HEK293 (cell line): ENCODE measurements around the gene SPOCK3.

Source experiments
- BCL6B ChIP-seq: fragments of 450-650 bp; formaldehyde crosslinking; IDR thresholded peaks from 2 replicates; pipeline ENCODE4 v1.5.1; 2017; ENCODE audit warnings: missing biosample characterization, missing genetic modification characterization
- CTCF ChIP-seq: fragments of 450-650 bp; formaldehyde crosslinking; IDR thresholded peaks from 2 replicates; pipeline ENCODE4 v1.5.1; 2016; ENCODE audit warnings: missing biosample characterization, missing genetic modification characterization
- ELK4 ChIP-seq: IDR thresholded peaks from 2 replicates; pipeline ENCODE4 v1.6.1; 2011; ENCODE audit warnings: mild to moderate bottlenecking, low read depth, low read length, borderline replicate concordance
- MEIS1 ChIP-seq: sonication (generic); formaldehyde crosslinking; IDR thresholded peaks from 2 replicates; pipeline ENCODE4 v1.8.1; 2022; ENCODE audit warnings: missing genetic modification reagents, mild to moderate bottlenecking, borderline replicate concordance
- PATZ1 ChIP-seq: fragments of 450-650 bp; formaldehyde crosslinking; IDR thresholded peaks from 2 replicates; pipeline ENCODE4 v1.5.1; 2016; ENCODE audit warnings: missing biosample characterization, missing genetic modification characterization
- SETDB1 ChIP-seq: IDR thresholded peaks from one replicate; pipeline ENCODE4 v1.6.1; 2017; ENCODE audit warnings: mild to moderate bottlenecking, low read length, moderate library complexity, mixed read lengths; ENCODE audit not compliant: insufficient read length
- SP2 ChIP-seq: fragments of 450-650 bp; formaldehyde crosslinking; IDR thresholded peaks from 2 replicates; pipeline ENCODE4 v1.5.1; 2016; ENCODE audit warnings: missing biosample characterization, missing genetic modification characterization
- TRIM28 ChIP-seq: IDR thresholded peaks from 2 replicates; pipeline ENCODE4 v1.6.1; 2011; ENCODE audit warnings: low read length, control low read depth, borderline replicate concordance
- YY1 ChIP-seq: fragments of 450-650 bp; formaldehyde crosslinking; IDR thresholded peaks from 2 replicates; pipeline ENCODE4 v1.5.1; 2018; ENCODE audit warnings: missing biosample characterization, missing genetic modification characterization
- ZBTB21 ChIP-seq: fragments of 450-650 bp; formaldehyde crosslinking; IDR thresholded peaks from 2 replicates; pipeline ENCODE4 v1.5.1; 2017; ENCODE audit warnings: missing biosample characterization, missing genetic modification characterization
- ZNF398 ChIP-seq: fragments of 450-650 bp; formaldehyde crosslinking; IDR thresholded peaks from 2 replicates; pipeline ENCODE4 v1.5.1; 2017; ENCODE audit warnings: missing biosample characterization, missing genetic modification characterization
- ZNF558 ChIP-seq: fragments of 450-650 bp; formaldehyde crosslinking; IDR thresholded peaks from 2 replicates; pipeline ENCODE4 v1.5.1; 2016; ENCODE audit warnings: missing biosample characterization, missing genetic modification characterization
- ZNF701 ChIP-seq: fragments of 450-650 bp; formaldehyde crosslinking; IDR thresholded peaks from 2 replicates; pipeline ENCODE4 v1.5.1; 2016; ENCODE audit warnings: missing biosample characterization, missing genetic modification characterization
- ZSCAN18 ChIP-seq: fragments of 450-650 bp; formaldehyde crosslinking; IDR thresholded peaks from 2 replicates; pipeline ENCODE4 v1.5.1; 2016; ENCODE audit warnings: missing biosample characterization, missing genetic modification characterization

GRCh38 chr4:166735553-166735952, 498.7 kb downstream of the SPOCK3 start:
- TF ChIP-seq ZBTB21 (tag by site-specific recombination) (no peak), ZNF558 (tag by site-specific recombination) (no peak), CTCF (no peak), ZNF701 (tag by site-specific recombination) (no peak), ELK4 (no peak), ZNF398 (tag by site-specific recombination) (no peak), TRIM28 (no peak), MEIS1 (CRISPR knock-in tag) (no peak), SETDB1 (no peak), BCL6B (tag by site-specific recombination) (no peak), YY1 (tag by site-specific recombination) (no peak), PATZ1 (tag by site-specific recombination) (no peak), ZSCAN18 (tag by site-specific recombination) (no peak), SP2 (tag by site-specific recombination) (no peak)
